HUES6 (cell line): Measurements from ENCODE around the gene PIP5K1B.
"Not testable (repeated sequence)": the region's sequence is repeated elsewhere in the genome, so short reads cannot be mapped to it uniquely, and the experiment has no call there.

ENCODE experiments used
- H3K27ac ChIP-seq: 2 replicates; pipeline ENCODE4 v1.7.0; 2013; ENCODE audit warnings: low read depth, mild to moderate bottlenecking, low read length, inconsistent platforms
- H3K27me3 ChIP-seq: 2 replicates; pipeline ENCODE4 v1.6.1; 2013; ENCODE audit warnings: low read length; ENCODE audit not compliant: control insufficient read depth, insufficient read depth
- H3K36me3 ChIP-seq: 2 replicates; pipeline ENCODE4 v1.6.1; 2013; ENCODE audit warnings: low read length; ENCODE audit not compliant: control insufficient read depth, insufficient read depth
- H3K4me1 ChIP-seq: 2 replicates; pipeline ENCODE4 v1.6.1; 2013; ENCODE audit warnings: low read length; ENCODE audit not compliant: control insufficient read depth, insufficient read depth
- H3K4me3 ChIP-seq: 2 replicates; pipeline ENCODE4 v1.5.1; 2013; ENCODE audit warnings: low read depth, low read length
- H3K9ac ChIP-seq: one replicate; pipeline ENCODE4 v1.6.1; 2013; ENCODE audit warnings: mild to moderate bottlenecking, low read length
- H3K9me3 ChIP-seq: 2 replicates; pipeline ENCODE4 v1.6.1; 2013; ENCODE audit warnings: low read depth, low read length; ENCODE audit not compliant: control insufficient read depth, insufficient read depth

The PIP5K1B gene

DNA sequence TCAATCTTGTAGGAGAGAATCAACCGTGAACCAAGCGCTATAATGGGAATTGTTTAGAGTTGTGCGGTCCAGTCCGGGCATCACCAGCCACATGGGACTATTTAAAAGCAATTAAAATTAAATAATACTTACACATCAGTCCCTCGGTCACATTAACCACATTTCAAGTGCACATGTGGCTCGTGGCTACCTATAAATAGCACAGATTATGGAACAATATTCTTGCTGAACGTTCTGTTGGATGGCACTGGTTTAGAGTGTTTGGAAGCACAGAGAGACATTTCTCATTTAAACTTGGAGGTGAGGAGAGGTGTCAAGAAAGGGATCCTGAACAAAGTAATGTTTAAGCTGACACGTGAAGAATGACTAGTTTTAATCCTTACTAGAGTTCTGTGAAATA lies 12.5 kb upstream of the PIP5K1B start:
- Histone ChIP-seq H3K4me1 (0 out of 2 replicates have a peak, but pooled peaks cover 6% of the 10 kb centered on the region), H3K9me3 (no peaks in the 10 kb centered on the region), H3K27ac (no peak overlapping the region), H3K4me3 (no peak overlapping the region), H3K36me3 (no peaks in the 10 kb centered on the region), H3K9ac (no peak overlapping the region), H3K27me3 (no peaks in the 10 kb centered on the region; the same call in 1 of the 2 replicates)

DNA sequence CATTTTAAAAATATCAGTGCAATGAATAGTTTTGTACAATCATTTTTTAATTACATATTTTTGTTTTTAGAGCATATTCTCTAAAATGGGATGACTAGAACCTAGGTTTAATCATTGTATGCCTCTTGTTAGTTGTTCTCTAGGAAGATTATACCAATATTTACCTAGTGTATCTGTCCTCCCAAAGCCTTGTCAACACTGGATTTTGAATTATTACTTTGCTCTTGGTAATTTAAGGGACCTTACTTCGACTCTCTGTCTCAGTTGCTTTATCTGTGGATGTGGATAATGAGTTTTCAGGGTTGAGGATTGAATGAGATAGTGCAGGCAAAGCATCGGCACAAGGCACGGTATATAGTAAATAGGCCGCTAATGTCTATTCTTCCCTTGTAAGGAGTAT lies 10.9 kb upstream of the PIP5K1B start:
- Histone ChIP-seq H3K27me3 (no peaks in the 10 kb centered on the region; the same call in none of the 2 replicates), H3K9me3 (no peaks in the 10 kb centered on the region), H3K9ac (no peak overlapping the region), H3K4me1 (0 out of 2 replicates have a peak, but pooled peaks cover 6% of the 10 kb centered on the region), H3K27ac (no peak overlapping the region), H3K4me3 (no peak overlapping the region), H3K36me3 (no peaks in the 10 kb centered on the region)

DNA sequence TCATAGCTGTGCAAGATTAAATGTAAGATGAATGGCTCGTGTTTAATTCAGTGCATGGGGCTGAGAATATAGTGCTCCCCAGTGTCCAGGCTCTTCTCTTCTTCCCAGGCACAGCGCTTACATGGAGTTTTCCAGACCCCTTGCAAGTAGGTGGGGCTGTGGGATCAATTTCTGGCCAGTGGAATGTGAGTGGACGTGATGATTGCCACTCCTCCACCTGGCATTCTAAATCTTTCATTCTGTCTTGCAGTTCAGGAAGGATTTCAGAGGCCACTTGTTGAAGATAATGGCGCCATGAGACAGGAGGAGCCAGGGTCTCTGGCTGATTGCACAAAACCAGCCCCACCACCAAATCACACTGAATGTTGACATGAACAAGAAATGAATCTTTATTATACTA lies 7.2 kb upstream of the PIP5K1B start:
- Histone ChIP-seq H3K9ac (no peak overlapping the region), H3K4me3 (no peak overlapping the region), H3K36me3 (no peaks in the 10 kb centered on the region), H3K27me3 (peaks cover 19% of the 10 kb centered on the region), H3K9me3 (no peaks in the 10 kb centered on the region), H3K27ac (no peak overlapping the region), H3K4me1 (no peaks in the 10 kb centered on the region)

DNA sequence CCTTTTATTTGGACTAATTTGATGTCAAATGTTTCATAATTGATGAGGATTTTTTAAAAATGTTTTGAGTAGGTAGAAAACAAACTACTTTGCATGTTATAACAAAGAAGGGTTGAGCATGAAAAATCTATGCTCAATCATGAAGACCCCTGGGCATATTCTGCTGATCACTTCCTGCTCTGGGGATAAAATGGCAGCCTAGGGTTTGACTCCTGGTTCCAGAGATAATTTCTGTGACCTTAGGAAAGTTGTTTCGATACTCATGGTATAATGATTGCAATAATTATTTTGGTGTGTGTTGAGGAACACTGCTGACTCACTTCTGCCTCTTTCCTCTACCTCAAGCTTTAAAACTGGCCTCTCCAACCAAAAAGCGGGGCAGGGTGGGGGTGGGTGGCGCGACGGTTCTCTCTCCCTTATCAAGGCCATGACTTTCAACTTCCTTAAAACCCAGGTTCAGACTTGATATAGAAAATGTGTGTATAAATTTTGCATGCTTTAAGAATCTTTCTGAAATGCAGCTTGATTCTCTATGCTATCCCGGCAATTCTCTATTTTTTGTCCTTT lies 6.0 kb upstream of the PIP5K1B start:
- H3K36me3 ChIP-seq, result no peaks in the 10 kb centered on the region
- H3K9me3 ChIP-seq, result no peaks in the 10 kb centered on the region
- H3K9ac ChIP-seq, result no peak overlapping the region
- no peak overlapping the region for H3K27ac ChIP-seq
- H3K4me3 ChIP-seq, result no peak overlapping the region
- peaks cover under 1% of the 10 kb centered on the region; the same call in 1 of the 2 replicates for H3K4me1 ChIP-seq
- peaks cover 31% of the 10 kb centered on the region for H3K27me3 ChIP-seq

DNA sequence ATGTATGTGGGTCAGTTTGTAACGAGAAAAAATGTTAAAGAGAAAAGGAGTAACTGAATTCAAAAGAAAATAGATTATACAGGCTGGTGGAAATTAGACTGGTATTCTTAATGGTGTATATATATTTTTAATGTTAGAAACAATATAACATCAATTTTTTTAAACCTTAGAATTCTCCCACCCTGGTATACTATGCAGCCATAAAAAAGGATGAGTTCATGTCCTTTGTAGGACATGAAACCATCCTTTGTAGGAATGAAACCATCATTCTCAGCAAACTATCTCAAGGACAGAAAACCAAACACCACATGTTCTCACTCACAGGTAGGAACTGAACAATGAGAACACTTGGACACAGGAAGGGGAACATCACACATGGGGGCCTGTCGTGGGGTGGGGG lies 5.4 kb upstream of the PIP5K1B start:
- not testable (repeated sequence) for H3K9ac ChIP-seq, H3K4me1 ChIP-seq, H3K36me3 ChIP-seq, H3K9me3 ChIP-seq, H3K4me3 ChIP-seq, H3K27ac ChIP-seq
- peaks cover 37% of the 10 kb centered on the region for H3K27me3 ChIP-seq

DNA sequence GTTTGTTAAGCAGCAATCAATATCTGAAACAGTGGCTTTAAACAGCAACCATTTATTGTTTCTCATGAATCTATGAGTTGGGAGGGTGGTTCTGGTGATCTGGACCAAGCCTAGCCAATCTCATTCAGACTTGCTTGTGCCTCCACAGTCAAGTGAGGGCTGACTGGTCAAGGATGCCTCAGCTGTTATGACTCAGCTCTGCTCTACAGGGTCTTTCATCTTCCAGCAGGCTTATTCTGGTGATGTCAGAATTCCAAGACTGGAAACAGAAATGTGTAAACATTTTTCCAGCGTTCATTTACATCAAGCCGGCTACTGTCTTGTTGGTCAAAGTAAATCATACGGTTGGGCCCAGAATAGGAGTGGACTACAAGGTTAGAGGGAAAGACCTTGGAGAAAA lies 2.5 kb upstream of the PIP5K1B start:
- no peaks in the 10 kb centered on the region for H3K36me3 ChIP-seq
- no peaks in the 10 kb centered on the region for H3K9me3 ChIP-seq
- H3K27me3 ChIP-seq, result peaks cover 60% of the 10 kb centered on the region
- no peak overlapping the region for H3K27ac ChIP-seq
- H3K4me3 ChIP-seq, result no peak overlapping the region
- H3K9ac ChIP-seq, result no peak overlapping the region
- peaks cover 16% of the 10 kb centered on the region for H3K4me1 ChIP-seq

DNA sequence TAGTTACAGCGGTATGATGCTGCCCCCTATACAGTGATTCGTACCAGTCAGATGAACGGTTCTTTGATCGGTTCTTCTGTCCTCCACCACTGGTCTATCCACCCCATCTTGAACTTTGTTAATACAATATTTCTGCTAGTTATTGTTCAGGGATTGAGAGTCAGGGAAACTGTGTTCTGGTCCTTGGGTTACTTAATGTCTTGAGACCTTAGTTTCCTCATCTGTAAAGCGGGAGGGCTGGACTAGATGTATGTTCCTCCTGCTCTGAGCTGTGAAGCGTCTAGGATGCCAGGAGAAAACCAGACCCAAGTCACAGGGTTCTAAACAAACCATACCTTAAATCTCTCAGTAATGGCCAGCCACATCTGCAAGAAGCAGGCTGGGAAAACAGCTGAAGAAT lies 1.4 kb upstream of the PIP5K1B start:
- H3K9me3 ChIP-seq, result no peaks in the 10 kb centered on the region
- peaks cover 70% of the 10 kb centered on the region for H3K27me3 ChIP-seq
- no peak overlapping the region for H3K27ac ChIP-seq
- no peak overlapping the region for H3K4me3 ChIP-seq
- peaks cover 16% of the 10 kb centered on the region for H3K4me1 ChIP-seq
- no peaks in the 10 kb centered on the region for H3K36me3 ChIP-seq
- H3K9ac ChIP-seq, result no peak overlapping the region

DNA sequence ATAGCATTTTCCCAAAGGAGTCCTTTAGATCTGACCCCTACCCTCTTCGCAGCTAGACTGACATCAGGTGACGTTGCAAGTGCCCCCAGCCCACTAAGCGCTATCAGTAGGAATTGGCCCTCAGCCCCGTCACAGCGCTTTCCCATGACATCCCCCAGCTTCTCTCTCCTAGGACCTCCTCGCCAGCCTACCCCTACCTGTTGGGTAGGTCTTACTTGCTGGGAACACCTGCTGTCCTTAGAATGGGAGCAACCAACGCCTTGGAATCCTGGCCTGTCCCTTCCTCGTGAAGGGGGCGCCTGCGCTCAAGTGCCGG lies 584 bp upstream of the PIP5K1B start:
- no peak overlapping the region for H3K27ac ChIP-seq
- H3K9me3 ChIP-seq, result no peaks in the 10 kb centered on the region
- H3K36me3 ChIP-seq, result no peaks in the 10 kb centered on the region
- peaks cover 16% of the 10 kb centered on the region for H3K4me1 ChIP-seq
- peaks cover 74% of the 10 kb centered on the region for H3K27me3 ChIP-seq
- H3K4me3 ChIP-seq, result peak overlapping the region; percentile 90
- peak overlapping the region; percentile 32 for H3K9ac ChIP-seq

DNA sequence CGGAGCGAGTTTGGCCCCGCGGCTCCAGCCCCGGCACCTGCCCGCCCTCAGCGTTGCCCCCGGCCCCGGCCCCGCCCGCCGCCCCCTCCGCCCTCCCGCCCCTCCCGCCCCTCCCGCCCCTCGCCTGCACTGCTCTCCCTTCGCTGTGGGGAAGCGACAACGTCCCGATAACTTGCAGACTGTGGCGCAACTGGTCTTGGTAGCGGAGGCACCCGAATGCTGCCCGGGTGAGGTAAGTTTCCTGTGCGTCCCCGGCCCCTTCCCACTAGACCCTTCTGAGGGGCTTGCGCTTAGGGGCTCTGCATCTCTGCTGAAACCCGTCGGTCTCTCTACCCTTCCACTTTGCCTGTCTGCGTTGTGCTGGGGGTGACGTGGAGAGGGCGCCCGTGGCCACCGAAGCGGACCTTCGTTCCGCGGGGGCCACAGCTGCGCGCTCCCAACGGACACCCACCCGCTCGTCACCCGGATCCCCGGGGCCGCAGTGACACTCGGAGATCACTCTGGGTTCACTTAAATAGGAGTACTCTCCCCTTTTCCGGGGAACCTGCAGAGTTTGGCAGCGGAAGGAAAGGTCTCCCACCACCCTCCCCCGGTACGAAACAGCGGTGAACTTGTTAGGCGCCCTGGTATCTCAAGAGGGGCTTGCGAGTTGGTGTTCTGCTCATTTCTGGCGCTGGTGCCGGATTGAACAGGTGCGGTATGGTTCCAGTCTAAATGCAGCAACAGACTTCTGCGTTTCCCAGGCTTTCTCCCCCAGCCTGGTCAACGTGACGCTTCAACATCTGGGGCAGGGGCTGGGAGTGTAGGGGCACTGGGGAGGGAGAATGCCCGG lies 707 bp downstream of the PIP5K1B start:
- Histone ChIP-seq H3K27ac (no peak overlapping the region), H3K9ac (peak overlapping the region; percentile 55), H3K4me3 (peak overlapping the region; percentile 90), H3K9me3 (no peaks in the 10 kb centered on the region), H3K4me1 (peaks cover 16% of the 10 kb centered on the region), H3K36me3 (no peaks in the 10 kb centered on the region), H3K27me3 (peaks cover 72% of the 10 kb centered on the region)

DNA sequence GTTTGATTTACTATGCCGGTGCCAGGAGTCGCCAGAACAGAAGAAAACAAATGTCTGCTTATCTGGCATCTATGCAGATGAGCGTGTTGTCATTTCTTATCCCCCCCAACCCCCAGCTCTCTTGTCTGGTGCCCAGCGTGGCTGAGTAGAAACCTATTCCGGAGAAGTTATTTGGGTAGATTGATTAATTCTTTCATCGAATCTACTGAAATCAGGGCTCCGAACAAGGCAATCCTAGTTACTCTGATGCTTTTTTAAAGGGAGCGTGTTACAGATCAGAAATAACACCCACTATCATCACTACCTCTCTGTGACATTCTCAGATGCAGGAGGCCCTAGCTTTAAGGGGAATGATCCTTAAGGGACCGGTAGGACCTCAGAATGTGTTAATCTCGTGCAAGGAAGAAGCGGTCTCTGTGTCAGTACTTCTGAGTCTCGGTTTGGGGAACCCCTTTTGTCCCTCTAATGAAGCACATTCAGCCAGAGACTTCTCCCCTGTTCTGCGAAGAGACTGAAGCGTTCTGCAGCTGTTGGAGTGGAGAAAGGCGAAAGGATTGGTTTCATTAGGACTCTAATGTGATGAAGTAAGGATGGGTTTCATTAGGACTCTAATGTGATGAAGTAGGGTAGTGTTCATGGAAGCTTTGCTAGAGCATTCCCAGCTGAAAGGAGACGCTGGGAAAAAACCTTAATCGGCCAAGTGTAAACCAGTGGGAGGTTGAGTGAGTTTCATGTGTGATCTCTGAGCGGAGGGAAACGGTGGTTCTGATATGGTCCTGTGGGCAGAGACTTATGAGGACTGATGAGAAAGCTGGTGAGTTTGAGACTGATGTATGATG lies 1.5 kb downstream of the PIP5K1B start:
- H3K9ac ChIP-seq, result no peak overlapping the region
- H3K9me3 ChIP-seq, result no peaks in the 10 kb centered on the region
- H3K36me3 ChIP-seq, result no peaks in the 10 kb centered on the region
- H3K4me3 ChIP-seq, result peak overlapping the region; percentile 90
- H3K4me1 ChIP-seq, result peaks cover 16% of the 10 kb centered on the region
- H3K27ac ChIP-seq, result no peak overlapping the region
- H3K27me3 ChIP-seq, result peaks cover 65% of the 10 kb centered on the region
